Neural crest cell (in vitro differentiated cells): Measurements from ENCODE around the gene TXNRD3. TPM values are rescaled to one million over a fixed set of nuclear protein-coding genes. Genes with fewer than 3 reads are reported as not detected.

ENCODE experiments used
- DNase-seq: peaks from one replicate; pipeline ENCODE4 v3.0.0; 2021; ENCODE audit warnings: low read depth, mixed read lengths, low spot score
- H3K27ac Mint-ChIP-seq: one replicate; pipeline ENCODE4 v1.8.0; 2021; ENCODE audit warnings: mild to moderate bottlenecking, mixed read lengths; ENCODE audit not compliant: unreplicated experiment
- H3K27me3 Mint-ChIP-seq: 2 replicates; pipeline ENCODE4 v1.8.0; 2021; ENCODE audit warnings: low read depth, mild to moderate bottlenecking, mixed read lengths
- H3K36me3 Mint-ChIP-seq: 2 replicates; pipeline ENCODE4 v1.8.0; 2021; ENCODE audit warnings: low read depth, mild to moderate bottlenecking, mixed read lengths
- H3K4me1 Mint-ChIP-seq: 2 replicates; pipeline ENCODE4 v1.8.0; 2021; ENCODE audit warnings: mixed read lengths
- H3K4me3 Mint-ChIP-seq: one replicate; pipeline ENCODE4 v1.8.0; 2021; ENCODE audit warnings: mild to moderate bottlenecking, mixed read lengths
- H3K9me3 Mint-ChIP-seq: 2 replicates; pipeline ENCODE4 v1.8.0; 2021; ENCODE audit warnings: mixed read lengths
- total RNA-seq: library from RNA; stranded (reverse); gene quantifications from 2 replicates; pipeline ENCODE4 v1.2.1, GENCODE V29; 2021
- TF ChIP-seq, protein P1 (sequence below): fragments of 200-600 bp; sonication (generic); conservative IDR thresholded peaks from 2 replicates; pipeline ENCODE4 v1.5.0; 2021; ENCODE audit warnings: antibody characterized with exemption, mild to moderate bottlenecking

The TXNRD3 gene
- total RNA-seq, 1 donor from 2014 or later = 13.8 TPM

DNA sequence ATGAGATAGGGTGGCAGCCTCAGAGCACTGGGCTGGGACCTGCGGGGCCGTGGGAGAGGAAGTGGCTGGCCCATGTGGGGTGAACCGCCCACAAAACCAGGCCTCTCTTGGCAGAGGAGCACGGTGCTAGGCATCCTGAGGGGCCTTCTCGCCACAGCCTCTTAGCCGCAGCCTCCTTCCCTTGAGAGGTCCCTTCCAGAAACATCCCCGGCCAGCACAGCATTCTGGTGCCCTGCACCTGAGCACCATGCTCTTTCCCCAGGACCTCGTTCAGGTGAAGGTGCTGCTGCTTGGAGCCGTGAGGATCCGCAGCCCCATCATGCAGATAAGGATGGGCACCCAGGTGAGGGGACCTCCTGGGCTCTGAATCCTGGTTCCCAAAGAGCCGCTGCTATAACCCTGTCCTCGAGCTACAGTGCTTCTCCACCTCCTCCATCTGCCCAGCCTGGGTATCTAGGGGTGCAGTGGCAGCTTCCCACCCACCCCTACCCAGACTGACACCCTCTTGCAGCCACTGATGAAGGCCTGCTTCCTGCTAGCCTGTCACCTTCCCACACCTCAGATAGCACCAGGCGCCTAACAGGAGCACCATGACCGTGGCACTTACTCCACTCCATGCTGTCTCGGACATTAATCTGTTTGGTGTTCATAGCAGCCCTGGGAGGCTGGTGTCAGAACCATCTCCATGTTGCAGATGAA is 11.2 kb upstream of the TXNRD3 start:
- DNase-seq = no peak
- H3K4me1 Mint-ChIP-seq = no peaks in the 10 kb centered on the region
- TF ChIP-seq, protein P1, sequence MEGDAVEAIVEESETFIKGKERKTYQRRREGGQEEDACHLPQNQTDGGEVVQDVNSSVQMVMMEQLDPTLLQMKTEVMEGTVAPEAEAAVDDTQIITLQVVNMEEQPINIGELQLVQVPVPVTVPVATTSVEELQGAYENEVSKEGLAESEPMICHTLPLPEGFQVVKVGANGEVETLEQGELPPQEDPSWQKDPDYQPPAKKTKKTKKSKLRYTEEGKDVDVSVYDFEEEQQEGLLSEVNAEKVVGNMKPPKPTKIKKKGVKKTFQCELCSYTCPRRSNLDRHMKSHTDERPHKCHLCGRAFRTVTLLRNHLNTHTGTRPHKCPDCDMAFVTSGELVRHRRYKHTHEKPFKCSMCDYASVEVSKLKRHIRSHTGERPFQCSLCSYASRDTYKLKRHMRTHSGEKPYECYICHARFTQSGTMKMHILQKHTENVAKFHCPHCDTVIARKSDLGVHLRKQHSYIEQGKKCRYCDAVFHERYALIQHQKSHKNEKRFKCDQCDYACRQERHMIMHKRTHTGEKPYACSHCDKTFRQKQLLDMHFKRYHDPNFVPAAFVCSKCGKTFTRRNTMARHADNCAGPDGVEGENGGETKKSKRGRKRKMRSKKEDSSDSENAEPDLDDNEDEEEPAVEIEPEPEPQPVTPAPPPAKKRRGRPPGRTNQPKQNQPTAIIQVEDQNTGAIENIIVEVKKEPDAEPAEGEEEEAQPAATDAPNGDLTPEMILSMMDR = no peak
- H3K27me3 Mint-ChIP-seq = peaks cover 2% of the 10 kb centered on the region
- H3K36me3 Mint-ChIP-seq = peaks cover 2% of the 10 kb centered on the region
- no peak overlapping the region for H3K27ac Mint-ChIP-seq
- peaks cover 3% of the 10 kb centered on the region for H3K9me3 Mint-ChIP-seq
- H3K4me3 Mint-ChIP-seq = no peak overlapping the region

DNA sequence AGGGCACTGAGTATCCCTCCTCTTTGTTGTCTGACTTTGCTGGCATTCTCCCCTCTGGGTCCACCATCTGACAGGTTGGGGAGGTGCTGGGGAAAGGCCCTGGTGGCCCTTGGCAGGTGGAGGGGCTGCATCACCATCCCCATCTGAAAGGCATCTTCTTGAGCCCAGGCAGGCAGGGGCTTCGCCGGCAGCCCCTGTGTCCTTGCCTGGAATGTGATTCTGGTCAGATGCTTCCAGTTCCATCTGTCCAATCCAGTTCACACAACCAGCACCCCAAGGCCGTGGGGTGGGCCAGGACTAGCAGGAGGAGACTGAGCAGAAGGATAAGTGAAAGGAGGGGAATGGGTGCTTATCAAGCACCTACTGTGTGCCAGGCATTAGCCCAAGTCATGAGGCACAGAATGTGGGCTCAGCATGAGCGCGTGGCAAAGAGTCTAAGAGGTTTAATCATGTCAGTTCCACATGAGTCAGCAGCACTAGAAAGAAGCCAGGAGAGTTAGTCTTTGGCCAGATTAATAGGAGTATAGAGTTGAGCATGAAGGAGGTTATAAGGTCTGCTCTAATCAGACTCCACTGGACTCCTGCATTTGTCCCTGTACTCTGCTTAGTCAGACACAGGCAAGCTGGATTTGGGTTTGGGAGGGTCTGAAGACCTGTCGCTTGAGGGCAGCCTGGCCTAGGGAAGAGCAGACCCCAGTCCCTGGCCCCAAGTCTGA is 10.5 kb upstream of the TXNRD3 start:
- TF ChIP-seq, protein P1 = no peak
- Mint-ChIP-seq H3K27me3 (peaks cover 4% of the 10 kb centered on the region), H3K36me3 (peaks cover 2% of the 10 kb centered on the region), H3K27ac (no peak overlapping the region), H3K4me1 (no peaks in the 10 kb centered on the region), H3K4me3 (no peak overlapping the region), H3K9me3 (peaks cover 4% of the 10 kb centered on the region)
- no peak for DNase-seq

DNA sequence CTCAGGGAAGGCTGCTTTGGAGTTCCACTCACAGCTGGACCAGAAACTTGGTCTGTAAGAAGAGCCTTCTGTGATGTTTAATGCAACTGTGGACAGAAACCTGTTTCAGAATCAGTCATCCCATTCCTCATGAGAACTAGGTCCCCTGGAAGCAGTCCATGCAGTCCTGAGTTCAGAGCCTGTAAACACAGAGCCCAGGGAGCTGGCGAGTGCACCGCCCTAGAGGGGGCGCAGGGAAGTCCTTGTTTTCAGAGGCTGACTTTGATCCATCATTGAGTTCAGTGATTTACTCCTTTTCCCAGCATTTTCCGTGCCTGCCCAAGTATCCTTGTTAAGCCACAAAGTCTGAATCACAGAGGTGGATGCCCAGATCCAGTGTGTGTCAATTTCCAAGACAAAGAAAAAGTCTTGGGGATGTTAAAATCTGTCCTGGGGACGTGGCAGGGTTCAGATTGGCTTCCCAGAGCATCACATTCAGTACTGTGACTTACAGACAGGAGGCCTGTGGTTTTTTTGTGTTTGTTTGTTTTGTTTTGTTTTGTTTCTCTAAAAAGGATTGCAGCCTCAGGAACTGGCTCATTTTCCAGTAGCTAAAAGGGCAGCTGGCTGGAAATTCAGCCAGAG is 9.8 kb upstream of the TXNRD3 start:
- Mint-ChIP-seq H3K27ac (no peak overlapping the region), H3K36me3 (peaks cover 2% of the 10 kb centered on the region), H3K4me3 (no peak overlapping the region), H3K4me1 (no peaks in the 10 kb centered on the region), H3K27me3 (peaks cover 7% of the 10 kb centered on the region), H3K9me3 (peaks cover 4% of the 10 kb centered on the region)
- DNase-seq = no peak
- TF ChIP-seq, protein P1 = peak; percentile 22

GRCh38 chr3:126663750-126664149 is 8.8 kb upstream of the TXNRD3 start:
- Mint-ChIP-seq H3K4me3 (no peak overlapping the region), H3K27ac (no peak overlapping the region)

DNA sequence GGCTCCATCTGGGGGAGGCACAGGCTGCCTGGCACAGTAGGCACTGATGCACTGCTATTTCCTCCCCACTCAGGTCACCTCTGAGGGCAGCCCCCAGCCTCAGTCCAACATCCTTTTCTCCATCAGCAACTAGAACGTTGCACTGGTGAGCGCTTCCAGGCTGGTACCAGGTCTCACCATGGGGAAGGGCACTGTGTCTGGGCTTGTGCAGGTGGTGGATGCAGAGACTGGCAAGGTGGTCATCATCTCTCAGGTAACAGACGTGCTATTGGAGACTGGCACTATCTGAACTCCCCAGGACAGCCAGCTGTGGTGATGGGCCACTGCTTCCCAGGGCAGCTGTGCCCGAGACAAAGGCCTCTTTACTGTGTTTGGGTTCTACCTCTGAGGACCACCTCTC is 8.3 kb upstream of the TXNRD3 start:
- DNase-seq = no peak
- Mint-ChIP-seq H3K27me3 (peaks cover 7% of the 10 kb centered on the region), H3K4me1 (no peaks in the 10 kb centered on the region), H3K4me3 (no peak overlapping the region), H3K9me3 (peaks cover 4% of the 10 kb centered on the region), H3K36me3 (peaks cover 2% of the 10 kb centered on the region), H3K27ac (no peak overlapping the region)
- TF ChIP-seq, protein P1 = no peak

More at GRCh38 chr3:126663750-126664149, 8.8 kb upstream of the TXNRD3 start:
- TF ChIP-seq, protein P1 = no peak
- Mint-ChIP-seq H3K9me3 (peaks cover 4% of the 10 kb centered on the region), H3K27me3 (peaks cover 7% of the 10 kb centered on the region), H3K4me1 (no peaks in the 10 kb centered on the region), H3K36me3 (peaks cover 2% of the 10 kb centered on the region)
- no peak for DNase-seq
